Activated CD4-positive, CD25-positive, alpha-beta regulatory T cell treated with anti-CD3 and anti-CD28 coated beads, Interleukin-2, amount 50 U/mL, for 16 hours (primary cell): ENCODE data around the gene ANKRD35.
"Not testable (repeated sequence)": the region's sequence is repeated elsewhere in the genome, so short reads cannot be mapped to it uniquely, and the experiment has no call there.

Source experiments
- DNase-seq: peaks from one replicate; pipeline ENCODE4 v3.0.0-alpha.2; 2020; ENCODE audit warnings: low read depth, low spot score

Gene ANKRD35

DNA sequence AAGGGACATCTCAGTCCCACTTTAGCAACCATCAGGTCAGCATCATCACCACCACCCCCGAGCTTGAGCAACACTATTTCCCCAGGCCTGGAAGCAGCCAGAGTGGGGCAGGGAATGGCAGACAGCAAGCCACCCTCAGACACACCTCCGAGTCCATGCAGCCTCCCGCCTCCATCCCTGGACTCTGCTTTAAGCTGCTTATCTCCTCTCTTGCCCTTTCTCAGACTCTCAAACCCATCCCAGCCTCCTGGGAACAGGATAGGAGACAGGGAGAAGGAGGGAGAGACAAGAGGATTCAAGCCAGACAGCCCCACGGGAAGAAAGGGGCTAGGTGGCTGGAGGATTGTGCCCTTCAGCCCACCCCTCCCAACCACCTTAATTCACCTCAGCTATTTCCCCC is 28.5 kb downstream of the ANKRD35 start:
- DNase-seq: no peak

GRCh38 chr1:145855426-145855948 is 30.2 kb downstream of the ANKRD35 start:
- no peak for DNase-seq

GRCh38 chr1:145849356-145850160 is 36.1 kb downstream of the ANKRD35 start:
- DNase-seq: no peak

- no peak for DNase-seq
These were observed 37.8 kb downstream of the ANKRD35 start for GRCh38 chr1:145847827-145848226.

DNA sequence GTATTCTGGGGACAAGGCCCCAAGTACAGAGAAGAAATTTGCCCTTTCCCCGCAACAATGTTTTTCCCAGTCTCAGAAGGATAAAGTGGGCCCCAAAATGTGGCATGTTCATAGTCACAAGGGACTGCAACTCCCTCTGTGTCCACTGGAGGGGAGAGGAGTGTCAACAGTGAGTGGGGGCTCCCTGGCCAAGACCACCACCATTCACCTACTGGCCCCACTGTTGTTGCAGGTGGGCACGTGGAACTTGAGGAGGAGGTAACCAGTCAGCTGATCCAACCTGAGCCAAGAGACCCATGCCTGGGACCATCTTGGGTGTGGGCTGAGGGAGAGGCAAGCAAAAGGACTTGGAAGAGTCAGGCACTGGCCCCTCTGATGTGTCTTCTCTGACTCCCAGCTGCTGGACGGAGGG is 39.5 kb downstream of the ANKRD35 start:
- no peak for DNase-seq

DNA sequence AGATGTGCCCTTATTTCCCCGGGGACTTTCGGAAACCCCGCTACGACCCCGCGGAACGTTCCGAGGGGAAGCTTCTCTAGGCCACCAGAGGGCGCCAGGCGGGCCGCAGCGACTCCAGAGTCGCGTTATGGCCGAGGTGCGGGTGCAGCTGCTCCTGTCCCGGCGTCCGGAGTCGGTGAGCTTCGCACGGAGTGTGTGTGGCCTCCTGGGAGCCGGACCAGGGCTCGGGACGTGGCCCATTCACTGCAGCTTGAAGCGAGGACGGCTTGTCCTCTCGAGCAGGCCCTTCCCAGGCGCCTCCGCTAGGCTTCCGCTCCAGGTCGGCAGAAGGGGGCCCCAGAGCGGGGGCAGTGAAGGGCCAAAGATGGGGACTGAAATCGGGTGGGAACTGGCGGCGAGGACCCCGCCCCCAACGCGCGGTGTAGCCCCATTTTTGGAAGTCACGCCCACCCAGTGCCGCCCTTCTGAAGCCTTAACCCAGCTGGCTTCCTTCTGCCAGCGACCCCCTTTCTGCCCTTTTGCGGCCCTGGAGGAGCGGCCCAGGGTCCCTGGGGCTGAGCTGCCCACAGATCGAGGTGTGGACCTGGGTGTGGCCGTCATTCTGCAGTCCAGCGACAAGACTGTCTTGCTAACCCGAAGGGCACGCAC is 40.0 kb downstream of the ANKRD35 start, which contains the start of gene NUDT17:
NUDT17 (plus strand) TSS at position 117 of the 648 bp plus-strand sequence; CDS start at position 128, 11 bp downstream.
- DNase-seq: peak; percentile 50

DNA sequence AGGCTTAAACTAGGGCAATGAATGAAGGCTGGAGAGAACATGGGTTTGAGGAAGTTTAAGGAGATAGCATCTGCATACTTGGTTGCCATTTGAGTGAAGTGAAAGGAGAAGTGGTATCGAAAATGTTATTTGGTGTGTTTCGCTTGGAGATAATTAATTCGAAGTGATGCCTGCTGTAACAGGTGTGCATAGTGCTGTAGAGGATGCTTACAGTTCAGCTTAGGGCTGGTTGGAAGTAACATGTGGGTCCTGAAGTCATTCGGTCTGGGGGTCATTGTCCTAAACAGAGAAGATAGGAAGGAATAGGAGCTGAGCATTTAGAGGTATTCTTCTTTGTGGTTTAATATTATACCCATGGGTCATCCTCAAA is 40.5 kb downstream of the ANKRD35 start:
- no peak for DNase-seq

GRCh38 chr1:145843031-145843430 is 42.6 kb downstream of the ANKRD35 start:
- no peak for DNase-seq

GRCh38 chr1:145837656-145838055 is 48.0 kb downstream of the ANKRD35 start:
- DNase-seq: no peak

DNA sequence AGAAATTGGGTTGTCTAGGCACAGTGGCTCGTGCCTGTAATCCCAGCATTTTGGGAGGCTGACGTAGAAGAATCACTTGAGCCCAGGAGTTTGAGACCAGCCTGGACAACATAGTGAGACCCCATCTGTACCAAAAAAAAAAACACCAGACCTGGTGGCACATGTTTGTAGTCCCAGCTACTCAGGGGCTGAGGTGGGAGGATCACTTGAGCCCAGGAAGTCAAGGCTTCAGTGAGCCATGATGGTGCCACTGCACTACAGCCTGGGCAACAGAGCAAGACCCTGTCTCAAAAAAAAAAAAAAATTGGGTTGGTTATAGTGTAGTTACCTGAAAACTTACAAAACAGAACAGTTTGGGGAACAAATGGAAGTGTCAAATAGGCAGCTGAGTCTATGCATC is 54.9 kb downstream of the ANKRD35 start:
- not testable (repeated sequence) for DNase-seq

DNA sequence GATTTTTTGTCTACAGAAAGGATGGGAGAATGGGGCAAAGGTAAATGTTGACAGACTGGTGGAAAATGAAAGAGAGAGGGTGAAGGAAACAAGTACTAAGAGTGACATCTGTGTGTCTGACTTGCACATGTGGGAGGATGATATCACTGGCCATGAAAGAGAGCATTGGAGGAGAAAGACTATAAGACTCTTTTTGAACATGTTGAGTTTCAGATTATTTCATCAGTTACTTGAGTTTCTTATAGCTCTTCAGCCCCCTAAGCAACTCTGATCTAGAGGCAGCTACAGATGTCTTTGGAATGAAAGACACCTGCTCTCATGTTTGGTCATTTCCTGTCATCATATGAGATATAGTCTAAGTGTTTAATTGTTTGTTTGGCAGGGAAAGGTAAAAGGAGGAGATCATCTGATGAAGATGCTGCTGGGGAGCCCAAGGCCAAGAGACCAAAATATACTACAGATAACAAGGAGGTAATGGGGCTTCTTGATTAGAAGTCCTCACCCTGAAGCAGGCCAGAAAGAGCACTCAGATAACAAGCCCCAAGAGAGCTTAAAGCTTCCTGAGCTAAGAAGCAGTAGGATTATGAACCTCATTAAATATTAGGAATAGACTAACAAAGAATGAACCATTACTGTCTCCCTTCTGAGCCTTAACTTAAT is 57.2 kb downstream of the ANKRD35 start:
- no peak for DNase-seq

DNA sequence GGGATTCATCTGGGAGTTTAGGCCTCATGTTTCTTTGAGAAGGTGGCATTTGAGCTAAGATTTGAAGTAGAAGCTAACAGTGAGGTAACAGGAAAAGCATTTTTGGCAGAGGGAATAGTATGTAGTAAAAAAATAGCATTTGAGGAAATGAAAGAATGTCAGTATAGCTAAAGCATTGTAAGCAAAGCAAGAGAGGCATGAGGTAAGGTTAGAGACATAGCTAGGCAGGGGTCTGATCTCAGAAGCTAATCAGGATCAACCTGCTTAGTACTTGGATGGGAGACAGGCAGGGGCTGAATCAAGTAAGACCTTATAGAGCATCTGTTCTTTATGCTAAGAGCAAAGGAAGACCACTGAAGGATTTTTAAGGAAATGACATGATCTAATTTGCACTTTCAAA is 57.7 kb downstream of the ANKRD35 start:
- DNase-seq: no peak

DNA sequence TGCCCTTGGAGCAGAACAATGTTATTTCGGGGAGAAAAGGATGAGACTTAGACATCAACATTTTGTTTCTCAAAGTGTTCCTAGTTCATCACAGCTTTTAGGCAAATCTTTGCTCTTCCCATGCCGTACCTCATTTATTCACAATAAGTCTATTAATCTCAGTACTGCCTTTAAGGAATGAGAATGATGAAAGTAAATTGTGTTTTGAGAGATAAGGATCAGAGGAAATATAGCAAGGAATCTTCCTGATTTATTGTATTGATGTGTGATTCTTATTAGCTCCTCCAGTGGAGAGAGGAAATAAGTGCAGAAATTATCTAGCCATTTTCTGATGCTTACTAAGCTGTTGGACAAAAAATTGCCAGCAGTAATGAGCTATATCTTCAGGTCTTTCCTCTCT is 59.6 kb downstream of the ANKRD35 start:
- DNase-seq: no peak

GRCh38 chr1:145824499-145824842 is 61.2 kb downstream of the ANKRD35 start:
- no peak for DNase-seq

DNA sequence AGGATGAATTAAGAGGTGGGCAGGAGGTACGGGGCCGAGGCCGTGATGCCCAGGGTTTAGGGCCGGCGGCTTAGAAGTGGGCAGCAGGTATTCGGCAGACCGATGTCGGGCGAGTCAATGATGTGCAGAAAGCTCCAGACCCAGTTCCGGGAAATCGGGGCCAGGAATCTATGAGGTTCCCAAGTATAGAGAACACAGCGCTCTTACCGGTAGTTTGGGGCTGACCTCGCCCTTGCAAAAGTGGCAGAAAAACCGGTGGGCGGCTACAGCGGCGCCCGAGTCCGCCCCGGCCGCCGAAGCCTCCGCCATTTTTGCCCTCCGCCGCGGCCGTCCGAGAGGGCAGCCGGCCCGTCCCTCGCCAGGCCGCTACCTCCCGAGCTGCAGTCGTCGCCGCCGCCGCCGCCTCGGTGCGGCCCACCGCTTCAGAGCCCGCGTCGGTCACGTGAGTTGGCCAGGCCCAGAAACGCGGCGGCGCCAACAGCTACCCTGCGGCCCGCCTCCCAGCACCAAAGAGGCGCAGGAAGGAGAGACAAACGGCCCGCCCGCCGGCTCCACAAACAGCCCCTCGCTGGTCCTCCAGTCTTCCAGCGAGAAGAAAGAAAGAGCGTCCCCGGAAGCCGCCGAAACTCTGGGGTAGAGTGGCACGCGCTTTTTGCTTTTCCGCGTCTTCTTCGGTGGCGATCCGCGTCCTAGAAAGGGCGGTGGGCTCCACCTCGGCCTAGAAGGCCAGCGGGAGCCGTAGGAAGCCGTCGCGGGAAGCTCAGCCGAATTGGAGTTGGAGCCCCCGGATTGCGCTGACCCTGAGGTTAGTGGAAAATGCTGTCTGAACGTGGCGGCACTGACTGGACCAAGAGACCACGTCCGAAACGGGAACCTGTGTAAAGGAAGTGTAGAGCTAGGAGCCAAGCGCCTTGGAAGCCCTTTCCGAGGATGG is 61.8 kb downstream of the ANKRD35 start, which contains the start of the genes POLR3C and RNF115:
POLR3C (plus strand) TSS at position 636 of the 934 bp plus-strand sequence. CDS start 1,577 bp downstream, outside the sequence.
RNF115 (minus strand) TSS at position 531 of the 934 bp plus-strand sequence; CDS start at position 309, 222 bp downstream.
- peak; percentile 64 for DNase-seq

GRCh38 chr1:145822779-145823331 is 62.8 kb downstream of the ANKRD35 start:
- DNase-seq: not testable (repeated sequence)

DNA sequence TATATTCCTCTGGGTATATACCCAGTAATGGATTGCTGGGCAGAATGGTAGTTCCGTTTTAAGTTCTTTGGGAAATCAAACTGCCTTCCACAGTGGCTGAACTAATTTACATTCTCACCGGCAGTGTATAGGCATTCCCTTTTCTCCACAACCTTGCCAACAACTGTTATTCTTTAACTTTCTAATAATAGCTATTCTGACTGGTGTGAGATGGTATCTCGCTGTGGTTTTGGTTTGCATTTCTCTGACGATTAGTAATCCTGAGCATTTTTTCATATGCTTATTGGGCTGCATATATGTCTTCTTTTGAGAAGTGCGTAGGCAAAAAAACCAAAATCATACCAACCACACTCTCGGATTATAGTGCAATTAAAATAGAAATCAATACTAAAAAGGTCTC is 67.6 kb downstream of the ANKRD35 start:
- DNase-seq: not testable (repeated sequence)
